Osteocyte (in vitro differentiated cells): ENCODE measurements around the gene C13orf46. TPM values are rescaled to one million over a fixed set of nuclear protein-coding genes. Genes with fewer than 3 reads are reported as not detected.

Source experiments
- DNase-seq: peaks from one replicate; pipeline ENCODE4 v3.0.0; 2021; ENCODE audit warnings: mixed read lengths; ENCODE audit not compliant: unreplicated experiment; ENCODE audit errors: extremely low spot score
- H3K27ac Mint-ChIP-seq: one replicate; pipeline ENCODE4 v1.8.0; 2021; ENCODE audit warnings: mild to moderate bottlenecking, mixed read lengths; ENCODE audit not compliant: unreplicated experiment
- H3K27me3 Mint-ChIP-seq: one replicate; pipeline ENCODE4 v1.8.0; 2021; ENCODE audit warnings: mixed read lengths; ENCODE audit not compliant: unreplicated experiment
- H3K36me3 Mint-ChIP-seq: one replicate; pipeline ENCODE4 v1.8.0; 2021; ENCODE audit warnings: mixed read lengths; ENCODE audit not compliant: unreplicated experiment
- H3K4me1 Mint-ChIP-seq: one replicate; pipeline ENCODE4 v1.8.0; 2021; ENCODE audit warnings: mixed read lengths; ENCODE audit not compliant: unreplicated experiment
- H3K4me3 Mint-ChIP-seq: one replicate; pipeline ENCODE4 v1.8.0; 2021; ENCODE audit warnings: mild to moderate bottlenecking, moderate library complexity, mixed read lengths; ENCODE audit not compliant: unreplicated experiment
- H3K9me3 Mint-ChIP-seq: one replicate; pipeline ENCODE4 v1.8.0; 2021; ENCODE audit warnings: mixed read lengths; ENCODE audit not compliant: unreplicated experiment
- CTCF ChIP-seq: fragments of 200-600 bp; sonication (generic); IDR thresholded peaks from 2 replicates; pipeline ENCODE4 v1.5.0; 2021; ENCODE audit warnings: antibody characterized with exemption, mild to moderate bottlenecking, moderate library complexity
- total RNA-seq: library from RNA; stranded (reverse); gene quantifications from 2 replicates; pipeline ENCODE4 v1.2.1, GENCODE V29; 2021

C13orf46 gene
- total RNA-seq, 1 donor from 2014 or later = 2.4 TPM

DNA sequence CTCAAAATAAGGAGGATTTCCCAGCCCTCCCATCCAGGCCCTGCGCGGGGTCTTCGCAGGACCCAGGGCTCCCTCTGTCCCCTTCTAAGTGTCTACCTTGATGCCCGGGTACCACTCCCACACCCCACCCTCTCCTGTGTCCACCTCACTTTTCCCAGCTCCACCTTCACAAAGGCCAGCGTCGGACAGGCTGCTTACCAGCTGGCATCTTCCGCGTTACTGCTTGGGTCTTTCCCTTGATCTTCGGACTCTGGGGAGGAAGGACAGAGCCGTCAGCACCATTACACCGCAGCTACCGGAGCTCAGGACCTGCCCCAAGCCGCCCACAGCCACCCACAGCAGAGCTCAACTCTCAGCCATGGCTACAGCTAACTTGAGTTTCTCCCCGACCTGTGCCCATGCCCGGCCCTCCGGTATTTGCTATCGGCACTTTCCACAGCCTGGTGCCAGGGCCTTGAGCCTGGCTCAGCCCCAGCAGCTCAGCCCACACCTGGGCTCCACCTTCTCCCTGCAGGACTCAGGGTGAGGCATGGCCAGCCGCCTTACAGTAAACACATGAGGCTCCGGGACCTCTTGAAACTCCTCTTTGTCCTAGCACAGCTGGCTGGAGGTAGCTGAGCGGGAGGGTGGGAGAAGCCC, 3.8 kb downstream of the C13orf46 start:
- DNase-seq = no peak
- Mint-ChIP-seq H3K36me3 (peaks cover 15% of the 10 kb centered on the region), H3K4me3 (no peak overlapping the region), H3K4me1 (no peaks in the 10 kb centered on the region), H3K27me3 (no peaks in the 10 kb centered on the region), H3K9me3 (no peaks in the 10 kb centered on the region), H3K27ac (no peak overlapping the region)
- TF ChIP-seq CTCF = no peak

DNA sequence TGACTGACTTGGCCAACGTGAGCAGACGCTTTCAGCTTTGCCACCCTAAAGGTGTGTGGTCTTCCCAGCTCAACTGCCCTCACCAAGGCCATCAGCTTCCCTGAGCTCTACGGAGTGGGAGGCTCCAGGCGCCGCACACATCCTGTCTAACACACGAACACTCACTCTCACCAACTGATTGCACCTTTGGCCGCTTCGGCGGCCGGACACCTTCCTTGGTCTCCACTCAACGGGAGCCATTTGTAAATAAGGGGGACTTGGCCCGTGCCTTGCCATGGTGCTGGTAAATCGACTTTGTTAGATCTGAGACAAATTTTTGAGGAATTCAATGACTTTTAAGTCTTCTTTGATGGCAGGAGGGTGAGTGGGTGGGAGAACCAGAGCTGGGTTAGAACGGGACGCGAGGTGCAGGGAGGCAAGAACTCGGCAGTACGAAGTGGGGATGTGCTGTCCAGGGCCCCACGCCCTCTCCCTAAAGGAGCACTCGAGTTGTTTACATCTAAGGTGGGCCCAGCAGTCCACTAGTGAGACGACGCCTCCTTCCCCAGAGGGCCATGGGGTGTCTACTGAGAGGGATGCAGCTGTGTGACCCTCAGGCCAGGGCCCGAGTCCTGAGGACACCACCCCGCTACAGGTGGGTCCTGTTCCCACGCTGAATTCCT, 4.4 kb downstream of the C13orf46 start:
- DNase-seq = no peak
- no peaks in the 10 kb centered on the region for H3K9me3 Mint-ChIP-seq
- no peaks in the 10 kb centered on the region for H3K4me1 Mint-ChIP-seq
- H3K27me3 Mint-ChIP-seq = no peaks in the 10 kb centered on the region
- H3K27ac Mint-ChIP-seq = no peak overlapping the region
- peaks cover 15% of the 10 kb centered on the region for H3K36me3 Mint-ChIP-seq
- H3K4me3 Mint-ChIP-seq = no peak overlapping the region
- TF ChIP-seq CTCF = no peak

DNA sequence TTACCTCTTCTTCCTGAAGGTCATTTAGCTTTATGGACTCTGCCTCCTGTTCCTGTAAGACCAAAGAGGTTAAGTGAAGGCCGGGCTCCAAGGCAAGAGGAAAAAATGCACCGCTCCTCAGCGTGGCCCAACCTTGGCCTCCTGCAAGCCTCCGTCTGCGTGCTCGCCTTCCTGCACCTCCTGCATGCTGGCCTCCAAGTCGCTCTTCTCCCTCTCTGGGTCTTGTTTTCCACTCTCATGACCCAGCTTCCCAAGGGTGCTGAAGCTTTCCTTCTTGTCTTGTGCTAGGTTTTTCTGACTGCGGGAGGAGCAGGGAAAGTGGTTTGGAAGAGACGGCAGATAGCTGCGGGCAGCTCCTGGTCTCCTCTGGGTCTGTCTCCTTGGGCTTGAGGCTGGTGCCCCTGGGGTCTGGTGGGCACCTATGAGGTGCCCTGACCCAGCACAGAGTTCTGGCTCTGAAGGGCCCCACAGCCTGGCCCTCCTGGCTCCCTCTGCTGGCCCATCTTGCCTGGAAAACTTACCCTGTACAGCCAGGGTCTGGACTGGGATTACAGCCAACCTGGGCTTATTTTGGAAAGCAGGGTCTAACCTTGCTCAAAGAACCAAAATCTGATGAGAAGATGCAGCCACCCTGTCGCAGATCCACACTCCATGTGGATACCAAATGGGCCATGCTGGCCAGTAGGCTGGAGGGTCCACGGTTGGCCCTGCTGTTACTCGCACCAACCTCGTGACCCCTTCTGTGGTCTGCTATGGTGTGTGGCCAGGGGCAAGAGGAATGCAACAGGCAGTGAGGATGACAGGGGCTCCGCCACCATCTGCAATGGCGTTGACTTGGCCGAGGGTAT, 5.2 kb downstream of the C13orf46 start:
- Mint-ChIP-seq H3K27ac (no peak overlapping the region), H3K4me1 (no peaks in the 10 kb centered on the region), H3K27me3 (no peaks in the 10 kb centered on the region), H3K4me3 (no peak overlapping the region), H3K9me3 (no peaks in the 10 kb centered on the region), H3K36me3 (peaks cover 13% of the 10 kb centered on the region)
- no peak for TF ChIP-seq CTCF
- DNase-seq = no peak

- H3K4me1 Mint-ChIP-seq = no peaks in the 10 kb centered on the region
- no peak for DNase-seq
- peaks cover 10% of the 10 kb centered on the region for H3K36me3 Mint-ChIP-seq
- no peak for TF ChIP-seq CTCF
- H3K9me3 Mint-ChIP-seq = no peaks in the 10 kb centered on the region
- H3K4me3 Mint-ChIP-seq = no peak overlapping the region
- no peak overlapping the region for H3K27ac Mint-ChIP-seq
- no peaks in the 10 kb centered on the region for H3K27me3 Mint-ChIP-seq
Observed at GRCh38 chr13:113967729-113968462, 6.0 kb downstream of the C13orf46 start.
